Small intestine (tissue), 7 donors: Measurements from ENCODE around the gene DGLUCY. TPM values are rescaled to one million over a fixed set of nuclear protein-coding genes. Genes with fewer than 3 reads are reported as not detected.

ENCODE experiments used
- DNase-seq, 2 donors: peaks; one replicate each; pipeline versions ENCODE4 v3.0.0 to v3.0.0-alpha.2; 2013
- FAIRE-seq: peaks from 2 replicates; lab custom pipeline; 2012; peaks lifted over from hg19 to GRCh38; lab: Jason Lieb, UNC
- H3K27ac ChIP-seq, 3 donors: one replicate each; pipeline ENCODE4 v1.5.1; 2013; ENCODE audit warnings: low read length in 2 of 3, mild to moderate bottlenecking in 2 of 3, control low read depth in 1 of 3, inconsistent platforms in 1 of 3, low read depth in 1 of 3, moderate library complexity in 1 of 3
- H3K27me3 ChIP-seq, 3 donors: one replicate each; pipeline ENCODE4 v1.6.1; 2013; ENCODE audit warnings: low read length in 3 of 3, inconsistent platforms in 1 of 3; ENCODE audit not compliant: control insufficient read depth in 3 of 3, insufficient read depth in 3 of 3
- H3K36me3 ChIP-seq, 3 donors: one replicate each; pipeline ENCODE4 v1.6.1; 2013; ENCODE audit warnings: low read length in 3 of 3, inconsistent platforms in 1 of 3, low read depth in 1 of 3, mild to moderate bottlenecking in 1 of 3, moderate library complexity in 1 of 3; ENCODE audit not compliant: control insufficient read depth in 3 of 3, insufficient read depth in 2 of 3
- H3K4me1 ChIP-seq, 3 donors: one replicate each; pipeline ENCODE4 v1.6.1; 2013; ENCODE audit warnings: low read length in 2 of 3, inconsistent platforms in 1 of 3, low read depth in 1 of 3, mild to moderate bottlenecking in 1 of 3, moderate library complexity in 1 of 3; ENCODE audit not compliant: control insufficient read depth in 3 of 3, insufficient read depth in 2 of 3
- H3K4me3 ChIP-seq, 3 donors: one replicate each; pipeline ENCODE4 v1.5.1; 2013; ENCODE audit warnings: low read length in 3 of 3, control low read depth in 1 of 3, inconsistent platforms in 1 of 3, low read depth in 1 of 3, mild to moderate bottlenecking in 1 of 3, moderate library complexity in 1 of 3
- H3K9me3 ChIP-seq, 2 donors: one replicate each; pipeline ENCODE4 v1.6.1; 2013; ENCODE audit warnings: low read depth in 1 of 2, low read length in 1 of 2; ENCODE audit not compliant: control insufficient read depth in 2 of 2, insufficient read depth in 1 of 2
- WGBS, 3 donors: extraction: QIAGEN DNeasy Blood & Tissue Kit; methylation state at CpG; one replicate each; pipeline ENCODE4 v1.1.7; 2013; 5-methylcytosine and 5-hydroxymethylcytosine counted together
- polyA plus RNA-seq, 4 donors: library from polyadenylated mRNA; stranded (reverse) in 3 of 4; unstranded in 1 of 4; fragments of 200-250 nt in 3 of 4; fragments of 120-200 nt in 1 of 4; gene quantifications; one replicate each; pipeline versions ENCODE4 v1.2.1 to v1.2.3, GENCODE V29; 2013
- donor health status: healthy with polysubstance abuse.
- donor health status: control.
- donor health status: control.
- donor health status: Bipolar disorder and iron deficiency.
- donor health status: healthy.

The DGLUCY gene
- polyA plus RNA-seq, 4 donors = 11.9 to 74.9 (median 30.2) TPM

DNA sequence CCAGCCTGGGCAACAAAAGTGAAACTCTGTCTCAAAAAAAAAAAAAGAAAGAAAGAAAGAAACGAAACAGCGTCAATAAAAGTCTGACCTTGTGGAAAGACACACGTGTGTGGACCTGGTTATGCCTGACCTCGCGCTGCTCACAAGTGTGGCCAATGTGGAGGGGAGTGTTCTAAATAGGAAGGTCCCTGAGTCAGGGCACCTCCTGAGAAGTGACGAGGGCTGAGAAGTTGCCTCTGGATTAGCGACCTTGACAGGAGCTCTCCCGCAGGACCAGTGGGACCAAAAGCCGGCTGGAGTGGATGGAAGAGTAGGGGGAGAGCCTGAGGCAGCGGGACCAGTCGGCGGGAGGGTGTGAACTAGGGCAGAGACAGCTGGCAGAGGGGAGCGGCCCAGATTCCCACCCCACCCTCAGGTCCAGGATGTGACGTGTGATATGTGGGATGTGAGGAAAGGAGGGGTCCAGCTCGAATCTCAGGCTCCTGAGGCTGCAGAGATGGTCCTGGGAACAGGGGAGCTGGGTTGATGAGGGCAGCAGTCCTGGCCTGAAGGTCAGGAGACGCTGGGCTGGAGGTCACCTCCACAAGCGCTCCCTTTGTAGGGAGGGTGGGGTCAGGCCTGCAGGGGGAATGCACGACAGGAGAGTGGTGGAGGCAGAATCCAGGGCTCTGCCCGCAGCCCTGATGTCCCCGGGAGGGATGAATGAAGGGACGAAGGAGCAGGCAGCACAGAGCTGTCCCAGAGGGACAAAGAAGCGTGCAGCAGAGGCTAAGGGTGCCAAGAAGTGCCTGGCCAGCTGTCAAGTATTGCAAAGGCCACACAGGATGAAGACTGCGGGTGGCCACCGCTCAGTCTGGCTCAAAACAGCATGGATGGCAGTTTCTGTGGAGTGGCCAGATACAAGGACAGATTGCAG is 155.5 kb downstream of the DGLUCY start:
- WGBS, 3 donors = 41 to 56% (median 46%) methylated on average over 24 of the region's 24 CpGs
- H3K36me3 ChIP-seq = peaks cover 7 to 35% (median 13%) of the 10 kb centered on the region in 3 donors
- H3K4me1 ChIP-seq = peaks cover 0 to 8% (median 0%) of the 10 kb centered on the region in 3 donors
- DNase-seq (peak in 1 of 2 donors; percentile 33), FAIRE-seq (no peak)
- peak overlapping the region in 1 of 3 donors; percentile 7 for H3K4me3 ChIP-seq
- peak overlapping the region in 1 of 3 donors; percentile 3 for H3K27ac ChIP-seq
- peaks cover 0 to 7% (median 0%) of the 10 kb centered on the region in 3 donors for H3K27me3 ChIP-seq
- no peaks in the 10 kb centered on the region for H3K9me3 ChIP-seq

DNA sequence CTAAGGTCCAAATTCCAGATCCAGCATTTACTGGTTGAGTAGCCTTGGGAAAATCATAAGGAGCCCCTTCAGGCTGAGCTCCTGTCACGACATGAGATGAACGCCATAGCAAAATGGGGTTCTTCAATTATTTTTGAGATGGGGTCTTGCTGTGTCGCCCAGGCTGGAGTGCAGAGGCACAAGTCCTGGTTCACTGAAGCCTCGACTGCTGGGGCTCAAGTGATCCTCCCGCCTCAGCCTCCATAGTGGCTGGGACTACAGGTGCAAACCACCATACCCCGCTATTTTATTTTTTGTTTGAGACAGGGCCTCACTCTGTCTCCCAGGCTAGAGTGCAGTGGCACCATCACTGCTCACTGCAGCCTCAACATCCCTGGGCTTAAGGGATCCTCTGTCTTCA is 156.3 kb downstream of the DGLUCY start:
- DNase-seq (no peak), FAIRE-seq (no peak)
- WGBS, 3 donors = 93 to 97% (median 95%) methylated on average over 6 of the region's 6 CpGs

DNA sequence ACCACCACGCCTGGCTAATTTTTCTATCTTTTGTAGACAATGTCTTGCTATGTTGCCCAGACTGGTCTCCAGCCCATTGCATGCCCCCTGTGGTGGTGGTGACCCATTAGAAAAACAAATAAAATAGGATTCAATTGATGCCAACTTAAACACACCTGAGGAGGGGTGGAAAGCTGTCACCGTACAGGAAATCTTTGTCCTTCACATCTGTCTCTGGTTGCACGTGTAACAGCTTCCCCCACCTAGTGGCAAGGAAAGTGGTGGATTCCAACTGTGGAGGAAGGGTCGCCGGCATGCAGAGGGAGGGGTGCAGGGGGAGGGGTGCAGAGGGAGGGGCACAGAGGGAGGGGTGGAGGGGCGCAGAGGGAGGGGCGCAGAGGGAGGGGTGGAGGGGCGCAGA is 156.7 kb downstream of the DGLUCY start:
- DNase-seq = no peak
- 58 to 67% (median 61%) methylated on average over 5 to 7 of the region's 8 CpGs for WGBS, 3 donors
- no peaks in the 10 kb centered on the region for H3K27me3 ChIP-seq
- no peaks in the 10 kb centered on the region for H3K9me3 ChIP-seq
- H3K4me3 ChIP-seq = no peak overlapping the region
- no peak for FAIRE-seq
- H3K27ac ChIP-seq = no peak overlapping the region
- H3K36me3 ChIP-seq = peaks cover 7 to 46% (median 13%) of the 10 kb centered on the region in 3 donors
- H3K4me1 ChIP-seq = no peaks in the 10 kb centered on the region

More for the DNA sequence above, 156.3 kb downstream of the DGLUCY start:
- Histone ChIP-seq H3K27me3 (peaks cover 0 to under 1% (median 0%) of the 10 kb centered on the region in 3 donors), H3K9me3 (no peaks in the 10 kb centered on the region), H3K36me3 (peaks cover 7 to 43% (median 13%) of the 10 kb centered on the region in 3 donors), H3K4me3 (no peak overlapping the region), H3K27ac (no peak overlapping the region), H3K4me1 (peaks cover 0 to under 1% (median 0%) of the 10 kb centered on the region in 3 donors)

DNA sequence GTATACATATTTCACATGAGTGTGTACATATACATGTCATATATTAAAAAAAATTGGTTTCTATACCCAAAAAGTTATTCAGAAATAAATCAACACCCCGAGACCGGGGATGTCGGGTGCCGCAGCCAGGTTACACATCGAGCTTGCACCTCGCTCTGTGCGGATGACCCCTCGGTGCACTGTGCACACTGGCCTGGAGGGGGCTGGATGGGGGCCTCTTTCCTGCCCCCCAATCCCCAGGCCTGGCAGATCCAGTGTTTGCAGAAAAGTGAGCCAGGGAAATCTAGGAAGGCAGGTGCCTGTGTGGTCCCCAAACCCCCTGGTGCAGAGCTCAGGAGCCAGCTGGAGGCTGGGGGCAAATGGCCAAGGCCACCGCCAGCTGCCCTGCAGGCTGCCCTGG is 157.8 kb downstream of the DGLUCY start:
- 92 to 95% (median 92%) methylated on average over 9 of the region's 9 CpGs for WGBS, 3 donors
- peaks cover 7 to 53% (median 17%) of the 10 kb centered on the region in 3 donors for H3K36me3 ChIP-seq
- no peak overlapping the region for H3K27ac ChIP-seq
- no peaks in the 10 kb centered on the region for H3K4me1 ChIP-seq
- H3K9me3 ChIP-seq = no peaks in the 10 kb centered on the region
- no peak for FAIRE-seq
- H3K4me3 ChIP-seq = no peak overlapping the region
- H3K27me3 ChIP-seq = no peaks in the 10 kb centered on the region
- DNase-seq = no peak

DNA sequence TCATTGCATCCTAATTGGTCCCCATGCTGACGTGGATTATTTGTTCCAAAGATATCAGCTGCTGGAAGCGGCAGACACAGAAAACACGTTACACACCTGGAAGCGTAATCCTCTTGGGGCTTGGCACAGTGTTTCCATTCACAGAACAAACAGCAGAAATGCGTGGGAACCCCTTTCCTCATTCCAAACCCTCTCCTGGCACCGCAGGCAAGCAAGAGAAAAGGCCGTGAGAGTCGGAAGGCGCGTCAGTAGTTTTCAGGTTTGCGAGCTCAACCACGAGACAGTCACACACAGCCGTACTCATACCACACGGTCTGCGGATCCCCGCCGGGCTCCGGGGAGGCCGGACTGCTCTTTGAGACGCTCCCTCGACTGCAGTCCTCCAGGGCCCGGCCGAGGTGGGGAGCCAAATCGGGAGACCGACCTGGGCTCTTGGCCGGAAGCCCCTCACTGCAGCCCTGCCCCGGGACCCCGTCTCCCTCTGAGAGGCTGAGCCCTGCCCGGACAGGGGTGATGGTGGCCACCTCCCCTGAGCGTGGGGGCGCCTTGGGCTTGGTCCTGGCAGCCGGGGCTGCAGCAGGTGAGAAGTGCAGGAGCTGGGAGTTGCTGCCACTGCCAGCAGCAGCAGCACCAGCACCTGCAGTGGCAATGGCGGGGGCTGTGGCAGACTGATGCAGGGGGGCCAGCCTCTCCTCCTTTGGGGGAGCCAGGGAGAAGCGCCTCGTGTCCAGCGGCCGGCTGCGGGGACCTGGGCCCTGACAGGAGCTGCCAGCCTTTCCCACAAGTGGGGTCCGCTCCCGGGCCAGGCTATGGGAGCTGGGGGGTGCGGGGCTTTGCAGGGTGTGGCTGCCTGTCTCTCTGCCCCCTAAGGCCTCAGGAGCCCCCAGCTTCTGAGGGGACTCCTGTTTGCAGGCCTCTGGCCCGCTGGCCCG is 158.7 kb downstream of the DGLUCY start:
- DNase-seq = no peak
- Histone ChIP-seq H3K27me3 (no peaks in the 10 kb centered on the region), H3K36me3 (peaks cover 9 to 61% (median 22%) of the 10 kb centered on the region in 3 donors), H3K9me3 (no peaks in the 10 kb centered on the region), H3K27ac (no peak overlapping the region), H3K4me3 (no peak overlapping the region), H3K4me1 (no peaks in the 10 kb centered on the region)
- WGBS, 3 donors = 93 to 95% (median 94%) methylated on average over 42 to 43 of the region's 43 CpGs
- FAIRE-seq = no peak

DNA sequence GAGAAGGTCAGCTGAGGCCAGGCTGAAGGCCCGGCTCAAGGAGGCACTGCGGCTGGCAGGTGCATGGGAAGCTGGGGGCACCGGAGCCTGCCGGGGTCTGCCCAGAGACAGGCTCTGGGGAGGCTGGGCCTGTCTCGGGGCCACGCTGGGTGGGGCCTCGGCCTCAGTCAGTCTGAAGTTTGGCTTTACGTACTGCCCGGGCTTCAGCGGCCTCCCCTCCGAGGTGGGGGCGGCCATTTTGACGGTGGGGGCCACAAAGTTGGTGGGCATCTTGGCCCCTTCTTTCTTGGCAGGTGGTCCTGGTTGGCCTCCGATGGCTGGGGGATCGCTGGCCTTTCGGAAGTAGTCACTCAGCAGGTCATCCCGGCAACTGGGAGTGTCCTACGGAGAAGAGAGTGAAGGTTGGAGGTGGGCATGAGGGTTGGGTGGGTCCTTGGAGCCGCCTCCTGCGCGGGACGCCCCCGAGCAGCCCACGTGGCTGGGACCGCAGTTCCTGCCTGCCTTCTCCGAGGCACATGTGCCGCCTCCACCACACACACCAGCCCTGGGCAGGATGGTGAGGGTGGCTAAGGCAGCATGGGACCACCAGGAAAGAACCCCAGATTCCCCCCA is 159.5 kb downstream of the DGLUCY start:
- no peak for DNase-seq
- peaks cover 9 to 69% (median 28%) of the 10 kb centered on the region in 3 donors for H3K36me3 ChIP-seq
- FAIRE-seq = no peak
- no peaks in the 10 kb centered on the region for H3K9me3 ChIP-seq
- no peaks in the 10 kb centered on the region for H3K4me1 ChIP-seq
- H3K4me3 ChIP-seq = no peak overlapping the region
- no peaks in the 10 kb centered on the region for H3K27me3 ChIP-seq
- H3K27ac ChIP-seq = no peak overlapping the region
- 95 to 96% (median 96%) methylated on average over 26 to 27 of the region's 27 CpGs for WGBS, 3 donors

DNA sequence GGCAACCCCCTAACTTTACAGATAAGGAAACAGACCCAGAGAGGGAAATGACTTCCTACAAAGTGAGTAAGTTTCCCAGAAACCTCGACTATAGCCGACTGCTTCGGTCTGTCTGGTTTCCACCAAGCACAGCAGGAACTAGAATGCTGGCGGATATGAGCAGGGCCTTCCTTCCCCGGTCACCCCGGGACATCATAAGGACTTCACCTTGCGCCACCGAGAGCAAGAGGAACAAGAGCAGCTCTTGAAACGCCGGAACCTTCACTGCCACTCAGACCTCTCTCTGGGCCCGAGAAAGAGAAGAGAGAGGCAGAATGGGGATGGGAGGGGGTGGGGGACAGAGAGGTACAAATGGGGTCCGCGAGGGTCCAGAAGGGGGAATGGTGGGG is 160.0 kb downstream of the DGLUCY start:
- DNase-seq (no peak), FAIRE-seq (no peak)
- 88 to 94% (median 91%) methylated on average over 13 of the region's 13 CpGs for WGBS, 3 donors
- Histone ChIP-seq H3K36me3 (peaks cover 9 to 74% (median 30%) of the 10 kb centered on the region in 3 donors), H3K4me1 (no peaks in the 10 kb centered on the region), H3K9me3 (no peaks in the 10 kb centered on the region), H3K4me3 (no peak overlapping the region), H3K27ac (no peak overlapping the region), H3K27me3 (no peaks in the 10 kb centered on the region)

DNA sequence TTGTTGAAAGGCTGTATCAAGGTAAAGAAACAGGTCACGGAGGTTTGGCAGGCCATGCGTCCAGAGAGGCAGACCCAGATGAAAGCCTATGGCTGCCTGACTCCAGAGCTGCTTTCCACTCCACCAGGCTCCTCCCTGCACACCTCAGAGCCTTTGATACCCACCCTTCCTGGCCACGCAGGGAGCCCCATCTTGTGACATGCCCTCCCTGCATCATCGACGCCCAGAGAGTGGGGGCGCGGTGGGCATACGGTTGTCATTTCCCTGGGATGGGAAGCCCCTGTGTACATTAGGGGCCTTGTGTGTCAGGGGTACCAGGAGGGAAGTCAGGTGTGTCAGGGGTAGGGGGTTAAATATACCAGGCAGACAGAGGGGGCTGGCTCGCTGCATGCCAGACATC is 160.9 kb downstream of the DGLUCY start:
- Histone ChIP-seq H3K27ac (no peak overlapping the region), H3K4me1 (no peaks in the 10 kb centered on the region), H3K4me3 (no peak overlapping the region), H3K27me3 (no peaks in the 10 kb centered on the region), H3K9me3 (no peaks in the 10 kb centered on the region), H3K36me3 (peaks cover 9 to 80% (median 31%) of the 10 kb centered on the region in 3 donors)
- WGBS, 3 donors = 95 to 96% (median 95%) methylated on average over 9 of the region's 9 CpGs
- DNase-seq (no peak), FAIRE-seq (no peak)
